H9 (cell line): Measurements from ENCODE around the gene GALNT2. TPM values are rescaled to one million over a fixed set of nuclear protein-coding genes. Genes with fewer than 3 reads are reported as not detected.

Source experiments
- DNase-seq: peaks from one replicate; pipeline ENCODE4 v3.0.0-alpha.2; 2017
- H2AFZ ChIP-seq: one replicate; pipeline ENCODE4 v1.6.1; 2013; ENCODE audit warnings: mild to moderate bottlenecking, low read length, control low read depth, moderate library complexity
- H2AK5ac ChIP-seq: 2 replicates; pipeline ENCODE4 v1.6.1; 2013; ENCODE audit warnings: low read length, control low read depth, mixed read lengths; ENCODE audit not compliant: insufficient read length
- H2BK120ac ChIP-seq: one replicate; pipeline ENCODE4 v1.6.1; 2013; ENCODE audit warnings: low read depth, mild to moderate bottlenecking, low read length, control low read depth, inconsistent platforms; ENCODE audit not compliant: poor library complexity, severe bottlenecking
- H2BK12ac ChIP-seq: 2 replicates; pipeline ENCODE4 v1.6.1; 2013; ENCODE audit warnings: low read length, control low read depth, mixed read lengths, low read depth; ENCODE audit not compliant: insufficient read length
- H2BK15ac ChIP-seq: 2 replicates; pipeline ENCODE4 v1.6.1; 2013; ENCODE audit warnings: low read depth, low read length, control low read depth
- H2BK20ac ChIP-seq: one replicate; pipeline ENCODE4 v1.6.1; 2013; ENCODE audit warnings: low read depth, mild to moderate bottlenecking, low read length, control low read depth, inconsistent platforms; ENCODE audit not compliant: poor library complexity, severe bottlenecking
- H2BK5ac ChIP-seq: 2 replicates; pipeline ENCODE4 v1.6.1; 2013; ENCODE audit warnings: low read length, control low read depth, mixed read lengths; ENCODE audit not compliant: insufficient read length
- H3K14ac ChIP-seq: 2 replicates; pipeline ENCODE4 v1.6.1; 2013; ENCODE audit warnings: low read length, control low read depth; ENCODE audit not compliant: insufficient read depth
- H3K18ac ChIP-seq: 2 replicates; pipeline ENCODE4 v1.6.1; 2013; ENCODE audit warnings: low read depth, mild to moderate bottlenecking, mixed read lengths, low read length, control low read depth; ENCODE audit not compliant: insufficient read length
- H3K23ac ChIP-seq: 2 replicates; pipeline ENCODE4 v1.6.1; 2013; ENCODE audit warnings: low read length, control low read depth, mixed read lengths, low read depth; ENCODE audit not compliant: insufficient read length
- H3K23me2 ChIP-seq: 2 replicates; pipeline ENCODE4 v1.6.1; 2013; ENCODE audit warnings: low read depth, mild to moderate bottlenecking, mixed read lengths, low read length, control low read depth; ENCODE audit not compliant: insufficient read length, poor library complexity, severe bottlenecking
- H3K27ac ChIP-seq: 2 replicates; pipeline ENCODE4 v1.5.1; 2013; ENCODE audit warnings: low read length, control low read depth, mixed read lengths, low read depth; ENCODE audit not compliant: insufficient read length
- H3K27me3 ChIP-seq: 2 replicates; pipeline ENCODE4 v1.6.1; 2013; ENCODE audit warnings: low read length, control low read depth, inconsistent platforms; ENCODE audit not compliant: insufficient read depth
- H3K4ac ChIP-seq: 2 replicates; pipeline ENCODE4 v1.6.1; 2013; ENCODE audit warnings: low read depth, mild to moderate bottlenecking, control low read depth, inconsistent platforms, low read length, moderate library complexity
- H3K4me1 ChIP-seq: 2 replicates; pipeline ENCODE4 v1.6.1; 2013; ENCODE audit warnings: low read length, control low read depth, inconsistent platforms; ENCODE audit not compliant: insufficient read depth
- H3K4me2 ChIP-seq: 2 replicates; pipeline ENCODE4 v1.6.1; 2013; ENCODE audit warnings: low read length, control low read depth, mixed read lengths; ENCODE audit not compliant: insufficient read length, insufficient read depth
- H3K56ac ChIP-seq: 2 replicates; pipeline ENCODE4 v1.6.1; 2013; ENCODE audit warnings: low read depth, mild to moderate bottlenecking, mixed read lengths, low read length, control low read depth; ENCODE audit not compliant: insufficient read length
- H3K79me1 ChIP-seq: 2 replicates; pipeline ENCODE4 v1.6.1; 2013; ENCODE audit warnings: low read depth, mild to moderate bottlenecking, moderate library complexity, low read length, control low read depth, inconsistent platforms; ENCODE audit not compliant: insufficient read depth, poor library complexity, severe bottlenecking
- H3K79me2 ChIP-seq: 2 replicates; pipeline ENCODE4 v1.6.1; 2013; ENCODE audit warnings: low read length, control low read depth, inconsistent platforms; ENCODE audit not compliant: insufficient read depth
- H3K9ac ChIP-seq: 2 replicates; pipeline ENCODE4 v1.6.1; 2013; ENCODE audit warnings: low read length, control low read depth, mixed read lengths; ENCODE audit not compliant: insufficient read length; ENCODE audit errors: extremely low read depth
- H3K9me3 ChIP-seq: one replicate; pipeline ENCODE4 v1.6.1; 2013; ENCODE audit warnings: low read depth, low read length, inconsistent platforms; ENCODE audit not compliant: control insufficient read depth
- H3T11ph ChIP-seq: one replicate; pipeline ENCODE4 v1.6.1; 2013; ENCODE audit warnings: mild to moderate bottlenecking, low read length, control low read depth, inconsistent platforms
- H4K20me1 ChIP-seq: one replicate; pipeline ENCODE4 v1.6.1; 2013; ENCODE audit not compliant: control insufficient read depth, insufficient read length, insufficient read depth
- H4K5ac ChIP-seq: 2 replicates; pipeline ENCODE4 v1.6.1; 2013; ENCODE audit warnings: low read depth, mild to moderate bottlenecking, mixed read lengths, low read length, control low read depth; ENCODE audit not compliant: insufficient read length
- H4K8ac ChIP-seq: replicated peaks from 2 replicates; pipeline ENCODE4 v1.6.1; 2013; ENCODE audit warnings: low read length, control low read depth, mixed read lengths, low read depth; ENCODE audit not compliant: insufficient read length
- H4K91ac ChIP-seq: 2 replicates; pipeline ENCODE4 v1.6.1; 2013; ENCODE audit warnings: low read depth, mild to moderate bottlenecking, moderate library complexity, mixed read lengths, low read length, control low read depth; ENCODE audit not compliant: insufficient read length
- H3K27ac Mint-ChIP-seq, 3 experiments: 2 replicates in 2 of 3; 3 replicates in 1 of 3; pipeline ENCODE4 v1.8.0; 2020 to 2021; ENCODE audit warnings: mixed read lengths in 3 of 3, mild to moderate bottlenecking in 1 of 3, moderate library complexity in 1 of 3
- H3K27me3 Mint-ChIP-seq: 2 replicates; pipeline ENCODE4 v1.8.0; 2021; ENCODE audit warnings: low read depth, mild to moderate bottlenecking, moderate library complexity, mixed read lengths
- H3K36me3 Mint-ChIP-seq, 3 experiments: 2 replicates in 2 of 3; 3 replicates in 1 of 3; pipeline ENCODE4 v1.8.0; 2020 to 2021; ENCODE audit warnings: low read depth in 3 of 3, mixed read lengths in 3 of 3; ENCODE audit not compliant: insufficient read depth in 1 of 3
- H3K4me1 Mint-ChIP-seq, 2 experiments: 2 replicates each; pipeline ENCODE4 v1.8.0; 2020; ENCODE audit warnings: mixed read lengths in 2 of 2
- H3K4me3 Mint-ChIP-seq, 2 experiments: 2 replicates in 1 of 2; 3 replicates in 1 of 2; pipeline ENCODE4 v1.8.0; 2020 to 2021; ENCODE audit warnings: mild to moderate bottlenecking in 2 of 2, mixed read lengths in 2 of 2, moderate library complexity in 1 of 2
- H3K9me3 Mint-ChIP-seq, 2 experiments: 2 replicates in 1 of 2; 3 replicates in 1 of 2; pipeline ENCODE4 v1.8.0; 2020; ENCODE audit warnings: mild to moderate bottlenecking in 2 of 2, mixed read lengths in 2 of 2, moderate library complexity in 1 of 2
- WGBS: extraction: QIAGEN DNeasy Blood & Tissue Kit; methylation state at CpG from one replicate; pipeline ENCODE4 v1.1.7; 2013; ENCODE audit warnings: missing lambda C conversion rate, low lambda C conversion rate, mixed read lengths; ENCODE audit not compliant: insufficient read length; ENCODE audit errors: extremely low coverage; 5-methylcytosine and 5-hydroxymethylcytosine counted together
- total RNA-seq: library from RNA; stranded (reverse); gene quantifications from 2 replicates; pipeline ENCODE4 v1.2.1, GENCODE V29; 2021
- TF ChIP-seq, protein P1 (sequence below): fragments of 200-600 bp; sonication (generic); conservative IDR thresholded peaks from 3 replicates; pipeline ENCODE4 v1.8.0; 2021; ENCODE audit warnings: antibody characterized with exemption, mild to moderate bottlenecking

GALNT2 gene
- total RNA-seq, 1 experiment from 2014 or later = 57.6 TPM

DNA sequence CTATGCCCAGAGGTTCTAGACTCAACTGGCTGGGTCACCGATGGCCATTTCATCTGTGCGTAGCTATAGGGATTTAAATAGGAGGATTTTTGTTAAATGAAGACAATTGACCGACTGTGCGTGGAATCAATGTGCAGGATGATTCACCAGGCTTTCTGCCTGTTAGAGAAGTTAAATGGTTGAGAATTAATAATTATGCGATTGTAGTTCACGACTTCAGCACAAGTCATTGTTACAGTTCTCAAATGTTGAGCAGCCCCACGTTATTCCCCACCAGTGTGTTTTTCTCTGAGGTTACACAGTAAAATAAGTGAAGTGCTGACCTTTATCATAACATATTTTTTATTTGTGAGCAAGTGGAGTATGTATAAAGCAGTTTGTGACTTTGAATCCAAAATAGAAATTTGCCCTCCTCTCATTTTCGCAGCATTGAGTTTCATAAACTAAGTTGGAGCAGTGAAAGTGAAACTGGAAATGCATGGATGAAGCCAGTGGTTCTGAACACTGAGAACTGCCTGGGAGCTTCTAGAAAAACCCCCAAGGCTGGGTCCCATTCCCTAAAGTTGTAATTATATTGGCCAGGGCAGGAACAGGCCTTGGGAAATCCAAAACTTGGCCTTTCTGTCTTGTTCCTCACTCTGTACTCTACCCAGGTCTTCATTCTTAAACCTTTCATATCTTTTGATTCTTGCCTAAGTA, 102.6 kb downstream of the GALNT2 start:
- Histone ChIP-seq H3K56ac (no peak overlapping the region), H3K4me1 (peaks cover 3% of the 10 kb centered on the region; the same call in 1 of the 2 replicates), H2AFZ (no peak overlapping the region), H4K20me1 (no peaks in the 10 kb centered on the region), H3K79me1 (peaks cover 3% of the 10 kb centered on the region), H2BK15ac (no peak overlapping the region), H4K5ac (no peak overlapping the region), H3K27me3 (no peaks in the 10 kb centered on the region), H2BK5ac (no peak overlapping the region), H3K4ac (no peak overlapping the region), H3K9me3 (no peaks in the 10 kb centered on the region), H3K4me2 (no peak overlapping the region), H3K23ac (no peak overlapping the region), H3K14ac (no peak overlapping the region), H4K91ac (no peak overlapping the region), H3K79me2 (peaks cover 2% of the 10 kb centered on the region; the same call in 1 of the 2 replicates), H3K18ac (no peak overlapping the region), H4K8ac (no peak overlapping the region), H3T11ph (no peak overlapping the region), H3K23me2 (no peaks in the 10 kb centered on the region), H2BK120ac (no peak overlapping the region), H3K9ac (no peak overlapping the region), H3K27ac (no peak overlapping the region), H2BK20ac (no peak overlapping the region), H2AK5ac (no peak overlapping the region), H2BK12ac (no peak overlapping the region)
- H3K36me3 Mint-ChIP-seq = peaks cover 4 to 12% (median 6%) of the 10 kb centered on the region in 3 experiments
- H3K9me3 Mint-ChIP-seq = peaks cover 5 to 13% of the 10 kb centered on the region in 2 experiments
- peak; percentile 4 for DNase-seq
- no peaks in the 10 kb centered on the region for H3K27me3 Mint-ChIP-seq
- WGBS = no CpG with 5 or more reads among the region's 8 CpGs
- H3K27ac Mint-ChIP-seq = no peak overlapping the region
- no peak overlapping the region for H3K4me3 Mint-ChIP-seq
- H3K4me1 Mint-ChIP-seq = peaks cover 29 to 37% of the 10 kb centered on the region in 2 experiments
- TF ChIP-seq, protein P1, sequence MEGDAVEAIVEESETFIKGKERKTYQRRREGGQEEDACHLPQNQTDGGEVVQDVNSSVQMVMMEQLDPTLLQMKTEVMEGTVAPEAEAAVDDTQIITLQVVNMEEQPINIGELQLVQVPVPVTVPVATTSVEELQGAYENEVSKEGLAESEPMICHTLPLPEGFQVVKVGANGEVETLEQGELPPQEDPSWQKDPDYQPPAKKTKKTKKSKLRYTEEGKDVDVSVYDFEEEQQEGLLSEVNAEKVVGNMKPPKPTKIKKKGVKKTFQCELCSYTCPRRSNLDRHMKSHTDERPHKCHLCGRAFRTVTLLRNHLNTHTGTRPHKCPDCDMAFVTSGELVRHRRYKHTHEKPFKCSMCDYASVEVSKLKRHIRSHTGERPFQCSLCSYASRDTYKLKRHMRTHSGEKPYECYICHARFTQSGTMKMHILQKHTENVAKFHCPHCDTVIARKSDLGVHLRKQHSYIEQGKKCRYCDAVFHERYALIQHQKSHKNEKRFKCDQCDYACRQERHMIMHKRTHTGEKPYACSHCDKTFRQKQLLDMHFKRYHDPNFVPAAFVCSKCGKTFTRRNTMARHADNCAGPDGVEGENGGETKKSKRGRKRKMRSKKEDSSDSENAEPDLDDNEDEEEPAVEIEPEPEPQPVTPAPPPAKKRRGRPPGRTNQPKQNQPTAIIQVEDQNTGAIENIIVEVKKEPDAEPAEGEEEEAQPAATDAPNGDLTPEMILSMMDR = no peak
